Lower lobe of right lung (tissue), 2 donors: Measurements from ENCODE around the gene MFAP3L. TPM values are rescaled to one million over a fixed set of nuclear protein-coding genes. Genes with fewer than 3 reads are reported as not detected.

ENCODE experiments used
- ATAC-seq, 2 donors: fragments of 200-7000 bp; cut with Tn5 transposase; one replicate each; pipeline ENCODE4 v1.9.1; 2020 to 2022; ENCODE audit warnings: mild to moderate bottlenecking in 2 of 2, moderate library complexity in 2 of 2
- DNase-seq: peaks from one replicate; pipeline ENCODE4 v3.0.0-alpha.2; 2020
- H3K27ac ChIP-seq: fragments of 200-600 bp; one replicate; pipeline ENCODE4 v1.8.0; 2022
- H3K27me3 ChIP-seq: fragments of 200-600 bp; one replicate; pipeline ENCODE4 v1.8.0; 2022; ENCODE audit warnings: low read depth
- H3K36me3 ChIP-seq: fragments of 200-600 bp; one replicate; pipeline ENCODE4 v1.8.0; 2022; ENCODE audit warnings: mild to moderate bottlenecking
- H3K4me1 ChIP-seq: fragments of 200-600 bp; one replicate; pipeline ENCODE4 v1.8.0; 2022
- H3K4me3 ChIP-seq: fragments of 200-600 bp; one replicate; pipeline ENCODE4 v1.8.0; 2022; ENCODE audit warnings: mild to moderate bottlenecking
- H3K9me3 ChIP-seq: fragments of 200-600 bp; one replicate; pipeline ENCODE4 v1.8.0; 2022
- intact Hi-C: fragments of 100-400 bp; cut with DNase I; formaldehyde crosslinking; loops from one replicate; pipeline ENCODE4 v1.11.0; 2022
- total RNA-seq: library from RNA; stranded (reverse); fragmentation: NEBNext Ultra II Directional; extraction: Animal tissue kit (Norgen Biotek cat#: 25700); gene quantifications from one replicate; pipeline ENCODE4 v1.2.1, GENCODE V29; 2021
- TF ChIP-seq, protein P1 (sequence below): fragments of 200-600 bp; IDR thresholded peaks from one replicate; pipeline ENCODE4 v1.8.0; 2022; ENCODE audit warnings: antibody characterized with exemption, mild to moderate bottlenecking
- donor health status: DM: no; HTN: yes; CAD: no; lungs with severe emphysema.

Gene MFAP3L
- total RNA-seq, 1 donor from 2014 or later = 7.2 TPM

- TF ChIP-seq, protein P1, sequence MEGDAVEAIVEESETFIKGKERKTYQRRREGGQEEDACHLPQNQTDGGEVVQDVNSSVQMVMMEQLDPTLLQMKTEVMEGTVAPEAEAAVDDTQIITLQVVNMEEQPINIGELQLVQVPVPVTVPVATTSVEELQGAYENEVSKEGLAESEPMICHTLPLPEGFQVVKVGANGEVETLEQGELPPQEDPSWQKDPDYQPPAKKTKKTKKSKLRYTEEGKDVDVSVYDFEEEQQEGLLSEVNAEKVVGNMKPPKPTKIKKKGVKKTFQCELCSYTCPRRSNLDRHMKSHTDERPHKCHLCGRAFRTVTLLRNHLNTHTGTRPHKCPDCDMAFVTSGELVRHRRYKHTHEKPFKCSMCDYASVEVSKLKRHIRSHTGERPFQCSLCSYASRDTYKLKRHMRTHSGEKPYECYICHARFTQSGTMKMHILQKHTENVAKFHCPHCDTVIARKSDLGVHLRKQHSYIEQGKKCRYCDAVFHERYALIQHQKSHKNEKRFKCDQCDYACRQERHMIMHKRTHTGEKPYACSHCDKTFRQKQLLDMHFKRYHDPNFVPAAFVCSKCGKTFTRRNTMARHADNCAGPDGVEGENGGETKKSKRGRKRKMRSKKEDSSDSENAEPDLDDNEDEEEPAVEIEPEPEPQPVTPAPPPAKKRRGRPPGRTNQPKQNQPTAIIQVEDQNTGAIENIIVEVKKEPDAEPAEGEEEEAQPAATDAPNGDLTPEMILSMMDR = no peak
Observed at GRCh38 chr4:170005472-170005871, 20.7 kb downstream of the MFAP3L start.

DNA sequence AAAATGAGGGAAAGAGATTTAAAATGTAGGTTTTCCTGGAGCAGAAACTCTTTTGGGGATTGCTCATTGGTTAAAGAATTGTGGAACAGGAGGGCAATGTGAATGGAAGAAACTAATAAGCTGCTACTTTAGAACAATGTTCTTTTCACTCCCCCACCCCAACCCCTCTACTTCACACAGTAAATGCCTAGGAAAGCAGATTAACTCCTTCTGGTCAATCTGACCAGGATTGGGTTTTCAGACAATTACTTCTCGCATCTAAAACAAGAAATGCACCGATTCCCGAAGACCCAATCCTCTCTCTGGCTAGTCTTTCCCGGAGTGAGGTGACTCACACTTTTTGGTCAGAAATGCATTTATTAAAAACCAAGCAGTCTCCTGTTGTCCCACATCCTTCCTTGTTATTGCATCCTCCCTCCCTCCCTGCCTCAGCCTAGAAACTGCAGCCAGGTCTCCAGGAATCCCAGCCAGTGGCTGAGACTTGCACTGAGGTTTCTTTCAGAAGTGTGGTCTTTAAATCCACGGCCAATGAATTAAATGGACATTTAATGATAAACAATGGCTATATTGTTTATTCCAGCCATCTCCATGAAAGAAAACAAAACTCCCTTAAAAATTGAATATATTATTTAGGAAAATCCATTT, 21.4 kb downstream of the MFAP3L start:
- TF ChIP-seq, protein P1 = no peak
- Histone ChIP-seq H3K27me3 (no peaks in the 10 kb centered on the region), H3K4me3 (no peak overlapping the region), H3K36me3 (no peaks in the 10 kb centered on the region), H3K27ac (no peak overlapping the region), H3K9me3 (no peaks in the 10 kb centered on the region), H3K4me1 (no peaks in the 10 kb centered on the region)
- intact Hi-C loops = no loop called here
- DNase-seq (no peak), ATAC-seq (no peak)

More at GRCh38 chr4:170005472-170005871, 20.7 kb downstream of the MFAP3L start:
- H3K36me3 ChIP-seq = no peaks in the 10 kb centered on the region
- ATAC-seq = no peak
- H3K27ac ChIP-seq = no peak overlapping the region
- no peak for DNase-seq
- no peak overlapping the region for H3K4me3 ChIP-seq
- no peaks in the 10 kb centered on the region for H3K9me3 ChIP-seq
- intact Hi-C loops = no loop called here
- no peaks in the 10 kb centered on the region for H3K4me1 ChIP-seq
- no peaks in the 10 kb centered on the region for H3K27me3 ChIP-seq

- no peak overlapping the region for H3K27ac ChIP-seq
- no peaks in the 10 kb centered on the region for H3K36me3 ChIP-seq
- ATAC-seq (no peak), DNase-seq (no peak)
- TF ChIP-seq, protein P1 = no peak
- no peaks in the 10 kb centered on the region for H3K4me1 ChIP-seq
- no peaks in the 10 kb centered on the region for H3K9me3 ChIP-seq
- no peaks in the 10 kb centered on the region for H3K27me3 ChIP-seq
- intact Hi-C loops = no loop called here
- no peak overlapping the region for H3K4me3 ChIP-seq
Observed at GRCh38 chr4:170003071-170004070, 22.8 kb downstream of the MFAP3L start.

DNA sequence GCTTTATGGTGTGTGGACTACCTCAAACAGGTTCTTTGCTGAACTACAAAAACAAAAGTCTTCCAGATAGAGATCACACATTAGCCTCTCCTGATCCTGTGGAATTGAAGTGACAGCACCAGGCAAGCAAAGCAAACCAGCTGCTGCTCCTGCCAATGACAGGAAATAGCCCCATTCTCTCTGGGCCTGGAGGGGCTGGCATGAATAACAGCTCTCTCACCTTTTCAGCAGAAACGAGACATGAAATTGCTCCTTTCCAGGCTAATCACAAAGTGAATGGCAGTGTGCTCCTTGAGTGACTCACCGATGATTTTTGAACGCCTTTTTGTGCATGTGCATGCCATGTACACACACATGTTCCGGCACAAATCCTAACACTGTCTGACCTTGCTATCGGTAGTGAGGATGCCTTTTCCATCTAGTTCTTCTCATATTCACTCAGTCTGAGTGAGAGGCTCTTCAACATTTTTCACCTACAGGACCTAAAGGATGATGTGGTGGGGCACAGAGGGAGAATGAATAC, 24.4 kb downstream of the MFAP3L start:
- intact Hi-C loops = no loop called here
- TF ChIP-seq, protein P1 = no peak
- Histone ChIP-seq H3K9me3 (no peaks in the 10 kb centered on the region), H3K4me3 (no peak overlapping the region), H3K27me3 (no peaks in the 10 kb centered on the region), H3K36me3 (no peaks in the 10 kb centered on the region), H3K27ac (no peak overlapping the region), H3K4me1 (no peaks in the 10 kb centered on the region)
- no peak for ATAC-seq
- no peak for DNase-seq

DNA sequence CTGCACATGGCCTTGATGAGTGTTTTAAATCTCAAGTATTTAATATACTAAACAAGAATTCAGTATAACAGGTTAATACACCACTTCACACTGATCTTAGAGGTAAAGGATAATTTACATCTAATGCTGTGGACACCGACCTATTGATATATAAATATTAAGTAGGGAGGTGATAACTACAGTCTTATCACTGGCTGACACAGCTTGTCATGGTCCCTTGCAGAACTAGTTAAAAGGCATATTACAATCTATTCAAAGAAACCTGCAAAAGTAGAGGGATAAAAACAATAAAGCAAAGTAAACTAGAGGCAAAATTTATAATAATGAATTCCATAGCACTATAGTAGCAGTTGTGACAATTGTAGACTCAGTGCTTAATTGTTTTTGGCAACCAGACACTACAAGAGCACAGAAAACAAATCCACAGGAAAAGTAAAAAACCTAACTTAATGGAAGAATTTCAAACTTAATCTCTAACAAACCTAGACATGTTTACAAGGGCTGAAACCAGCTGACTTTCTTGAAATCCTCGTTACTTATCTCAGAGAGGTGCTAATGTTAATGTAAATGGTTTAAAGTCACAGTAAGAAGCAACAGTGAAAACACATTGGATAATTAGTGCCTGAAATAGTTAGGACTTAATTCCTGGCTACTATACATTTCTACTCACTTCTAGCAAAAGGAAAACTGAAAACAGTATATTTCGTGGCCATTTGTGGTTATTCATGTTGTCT, 25.0 kb downstream of the MFAP3L start:
- H3K27ac ChIP-seq = no peak overlapping the region
- H3K27me3 ChIP-seq = no peaks in the 10 kb centered on the region
- no peaks in the 10 kb centered on the region for H3K36me3 ChIP-seq
- no peak overlapping the region for H3K4me3 ChIP-seq
- TF ChIP-seq, protein P1 = no peak
- intact Hi-C loops = no loop called here
- DNase-seq = no peak
- H3K9me3 ChIP-seq = no peaks in the 10 kb centered on the region
- H3K4me1 ChIP-seq = no peaks in the 10 kb centered on the region
- ATAC-seq = no peak
